Fibroblast of the aortic adventitia (primary cell): ENCODE results near the gene AFF3. TPM values are rescaled to one million over a fixed set of nuclear protein-coding genes. Genes with fewer than 3 reads are reported as not detected.

Experiments used
- DNase-seq: peaks from one replicate; pipeline ENCODE4 v3.0.0-alpha.2; 2010; ENCODE audit warnings: low read depth
- H3K4me3 ChIP-seq: 2 replicates; pipeline ENCODE4 v1.5.1; 2011; ENCODE audit warnings: low read depth, mild to moderate bottlenecking, control low read depth, low read length, moderate library complexity
- CTCF ChIP-seq: IDR thresholded peaks from 2 replicates; pipeline ENCODE4 v1.5.1; 2011; ENCODE audit warnings: mild to moderate bottlenecking, low read length, control low read depth, inconsistent platforms; ENCODE audit not compliant: insufficient read depth
- total RNA-seq: library from RNA; depleted of rRNA; stranded (reverse); fragments of >200 nt; gene quantifications from 2 replicates; pipeline ENCODE4 v1.2.3, GENCODE V29; 2012; ENCODE audit warnings: low replicate concordance

The AFF3 gene
- total RNA-seq, 1 donor: 4.2 TPM

DNA sequence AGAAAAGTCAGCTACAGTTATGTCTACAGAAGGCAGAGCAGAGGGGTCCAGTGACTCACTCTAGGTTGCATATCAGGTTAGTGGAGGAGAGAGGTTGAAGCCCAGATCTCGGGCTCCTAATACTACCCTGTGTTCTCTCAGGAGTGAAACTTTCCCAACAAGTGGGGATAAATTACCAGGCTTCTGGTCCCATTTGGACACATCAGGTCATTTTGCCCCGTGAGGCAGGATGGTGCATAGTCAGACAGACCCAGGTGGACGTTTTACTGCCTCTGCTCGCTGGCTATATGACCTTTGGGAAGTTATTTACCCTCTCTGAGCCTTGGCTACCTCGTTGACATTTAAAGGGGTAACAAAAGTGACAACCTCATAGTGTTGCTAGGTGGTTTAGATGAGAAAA, 524.6 kb downstream of the AFF3 start:
- no peak overlapping the region for H3K4me3 ChIP-seq
- TF ChIP-seq CTCF: no peak
- no peak for DNase-seq

DNA sequence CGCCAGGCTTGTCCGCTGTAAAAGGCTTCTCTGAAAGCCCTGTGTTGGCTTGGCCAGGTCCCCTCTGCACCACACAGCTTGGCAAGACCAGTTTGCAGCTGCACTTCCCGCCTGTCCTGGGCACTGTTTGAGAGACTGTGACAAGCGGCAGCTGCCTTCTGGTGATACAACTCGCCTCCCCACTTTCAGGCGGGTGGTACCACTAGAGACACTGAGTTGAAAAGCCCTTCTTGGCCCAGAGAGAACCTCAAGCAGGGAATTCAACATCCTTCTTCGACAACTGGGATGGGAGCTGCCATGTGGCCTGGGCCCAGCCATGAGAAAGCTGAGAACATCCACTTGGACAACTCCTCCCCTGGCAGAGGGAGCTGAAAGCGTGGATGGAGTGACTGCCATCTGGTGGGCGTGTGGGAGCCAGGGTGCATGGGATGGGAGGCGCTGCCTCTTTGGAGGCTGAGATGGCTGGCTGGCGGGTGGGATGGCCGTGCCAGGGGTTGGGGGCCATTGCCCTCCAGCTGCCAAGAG, 527.1 kb downstream of the AFF3 start:
- H3K4me3 ChIP-seq: no peak overlapping the region
- DNase-seq: no peak
- no peak for TF ChIP-seq CTCF

DNA sequence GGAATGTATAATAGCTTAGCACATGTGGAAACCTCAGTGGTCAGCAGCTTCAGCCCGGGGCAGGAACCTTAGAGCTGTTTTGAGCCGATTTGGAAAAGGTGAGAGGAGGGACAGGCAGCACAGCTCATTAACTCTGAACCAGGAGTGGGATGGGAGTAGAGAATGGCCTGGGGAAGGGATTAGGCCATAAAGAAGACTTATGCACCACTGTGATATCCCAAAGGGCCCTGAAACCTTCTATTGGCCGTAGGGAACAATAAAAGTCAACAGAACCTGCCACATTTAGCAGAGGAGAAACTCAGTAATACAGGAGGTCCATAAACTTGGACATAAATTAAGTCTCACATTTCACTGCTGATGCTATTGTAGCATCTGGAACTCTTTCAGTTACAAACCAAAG, 528.4 kb downstream of the AFF3 start:
- TF ChIP-seq CTCF: no peak
- DNase-seq: no peak
- no peak overlapping the region for H3K4me3 ChIP-seq

GRCh38 chr2:99611786-99612185, 530.6 kb downstream of the AFF3 start:
- no peak overlapping the region for H3K4me3 ChIP-seq
- DNase-seq: no peak
- TF ChIP-seq CTCF: no peak

- no peak for TF ChIP-seq CTCF
- DNase-seq: no peak
- H3K4me3 ChIP-seq: no peak overlapping the region
These were observed 531.4 kb downstream of the AFF3 start for GRCh38 chr2:99611034-99611433.

DNA sequence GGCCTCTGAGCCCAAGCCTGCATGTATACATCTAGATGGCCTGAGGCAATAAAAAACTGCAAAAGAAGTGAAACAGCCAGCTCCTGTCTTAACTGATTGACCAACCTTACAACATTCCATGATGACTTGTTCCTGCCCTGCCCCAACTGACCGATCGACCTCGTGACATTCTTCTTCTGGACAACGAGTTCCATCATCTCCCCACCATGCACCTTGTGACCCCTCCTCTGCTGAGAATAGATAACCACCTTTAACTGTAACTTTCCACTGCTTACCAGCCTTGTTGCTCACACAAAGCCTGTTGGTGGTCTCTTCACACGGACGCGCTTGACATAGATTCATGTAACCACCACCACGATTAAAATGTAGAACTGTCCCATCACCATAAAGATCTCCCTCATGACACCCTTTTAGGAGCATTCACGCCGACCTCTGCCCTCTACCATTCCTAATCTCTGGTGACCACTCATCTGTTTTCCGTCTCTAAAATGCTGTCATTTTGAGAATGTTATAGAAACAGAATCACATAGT, 532.5 kb downstream of the AFF3 start:
- H3K4me3 ChIP-seq: no peak overlapping the region
- no peak for TF ChIP-seq CTCF
- DNase-seq: no peak

GRCh38 chr2:99608861-99609260, 533.5 kb downstream of the AFF3 start:
- H3K4me3 ChIP-seq: no peak overlapping the region
- TF ChIP-seq CTCF: no peak
- no peak for DNase-seq
